NOMO-1 (cell line): ENCODE measurements around the gene HLA-DOA.

ENCODE experiments used
- DNase-seq, 2 experiments: peaks; one replicate each; lab custom pipeline; 2025; ENCODE audit not compliant: unreplicated experiment in 2 of 2; lab: John Stamatoyannopoulos, UW

The HLA-DOA gene

GRCh38 chr6:32968093-32968866, 41.1 kb downstream of the HLA-DOA start, which contains the start of gene BRD2:
BRD2 (plus strand) TSS chr6:32968594; CDS start chr6:32972899, 4,305 bp downstream.
- peak; percentile 87 to 97 for DNase-seq

- DNase-seq = peak; percentile 53 to 62
Observed at GRCh38 chr6:32967151-32968091, 42.0 kb downstream of the HLA-DOA start.

GRCh38 chr6:32964776-32965175, 44.6 kb downstream of the HLA-DOA start:
- DNase-seq = no peak

- DNase-seq = no peak
Observed at GRCh38 chr6:32963866-32964265, 45.5 kb downstream of the HLA-DOA start.

DNA sequence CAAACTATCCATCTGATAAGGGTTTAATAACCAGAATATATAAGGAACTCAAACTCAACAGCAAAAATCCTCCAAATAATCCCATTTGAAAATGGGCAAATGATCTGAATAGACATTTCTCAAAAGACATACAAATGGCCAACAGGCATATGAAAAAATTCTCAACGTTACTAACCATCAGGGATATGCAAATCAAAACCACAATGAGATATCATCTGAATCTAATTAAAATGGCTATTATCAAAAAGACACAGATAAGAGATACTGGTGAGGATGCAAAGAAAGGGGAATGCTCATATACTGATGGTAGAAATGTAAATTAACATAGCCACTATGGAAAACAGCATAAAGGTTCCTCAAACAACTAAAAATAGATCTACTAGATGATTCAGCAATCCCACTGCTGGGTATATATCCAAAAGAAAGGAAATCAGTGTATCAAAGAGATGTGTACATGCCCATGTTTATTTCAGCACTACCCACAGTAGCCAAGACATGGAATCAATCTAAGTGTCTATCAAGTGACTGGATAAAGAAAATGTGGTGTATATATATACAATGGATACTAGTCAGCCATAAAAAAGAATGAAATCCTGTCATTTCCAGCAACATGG, 47.1 kb downstream of the HLA-DOA start:
- no peak for DNase-seq

- DNase-seq = no peak
Observed at GRCh38 chr6:32960563-32960962, 48.8 kb downstream of the HLA-DOA start.

- DNase-seq = no peak
Observed at GRCh38 chr6:32956176-32956575, 53.2 kb downstream of the HLA-DOA start.

DNA sequence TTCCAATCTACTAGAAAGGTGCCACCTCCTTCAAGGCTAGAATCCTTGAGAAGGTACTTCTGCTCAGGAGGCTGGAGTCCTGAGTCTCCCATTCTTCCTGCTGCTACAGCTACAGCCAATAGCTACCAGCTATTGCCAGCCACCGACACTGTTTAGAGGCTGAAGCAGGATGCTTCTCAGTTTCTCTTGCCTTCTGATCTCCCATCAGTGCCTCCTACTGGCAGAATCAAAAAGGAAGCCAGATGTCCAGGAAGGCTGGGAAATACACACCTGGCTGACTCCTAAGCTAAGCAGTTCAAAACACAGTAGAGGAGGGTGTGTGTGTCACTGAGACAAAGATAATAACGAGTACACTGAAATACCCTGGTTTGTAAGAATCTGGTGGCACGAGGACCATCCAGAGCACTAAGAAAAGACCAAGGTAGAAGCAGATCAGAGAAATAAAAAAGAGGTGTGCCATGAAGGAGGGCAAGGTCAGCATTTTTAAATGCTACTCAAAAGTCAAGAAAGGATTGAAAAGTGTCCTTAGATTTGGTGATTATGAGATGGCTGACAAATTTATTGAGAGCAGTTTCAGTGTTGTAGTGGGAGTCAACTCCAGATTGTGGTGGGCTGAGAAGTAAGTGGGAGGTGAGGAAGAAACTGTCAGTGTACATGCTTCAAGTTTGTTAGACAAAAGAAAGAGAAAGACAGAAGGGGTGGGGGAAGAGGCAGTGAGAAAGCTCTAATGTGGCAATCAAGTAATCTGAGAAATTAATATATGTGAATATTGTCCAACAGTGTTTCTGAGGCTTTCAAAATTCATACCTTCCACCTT, 54.2 kb downstream of the HLA-DOA start:
- DNase-seq = no peak

DNA sequence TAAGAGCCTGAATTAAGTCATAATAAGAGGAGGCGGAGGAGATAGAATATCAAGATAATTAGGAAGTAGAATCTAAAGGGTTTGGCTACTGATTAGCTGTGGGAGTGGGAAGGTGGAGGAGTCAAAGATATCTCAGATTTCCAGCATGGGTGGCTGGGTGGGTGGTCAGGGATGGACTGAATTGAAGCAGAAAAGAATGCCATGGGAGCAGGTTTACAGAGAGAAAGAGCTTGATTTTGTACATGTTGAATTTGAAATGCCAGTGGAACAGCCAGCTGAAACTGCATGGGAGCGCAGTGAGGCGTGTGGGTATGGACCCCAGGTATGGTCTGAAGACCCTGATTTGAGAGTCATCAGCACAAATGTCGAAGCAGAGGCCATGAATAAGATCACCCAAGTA, 55.1 kb downstream of the HLA-DOA start:
- DNase-seq = no peak
